Upper lobe of right lung (tissue), 1 donor: ENCODE data around the gene EPB41L4A. TPM values are rescaled to one million over a fixed set of nuclear protein-coding genes. Genes with fewer than 3 reads are reported as not detected.

ENCODE experiments used
- ATAC-seq: fragments of 200-7000 bp; cut with Tn5 transposase; one replicate; pipeline ENCODE4 v1.9.1; 2020; ENCODE audit warnings: mild to moderate bottlenecking, moderate library complexity
- DNase-seq: peaks from one replicate; pipeline ENCODE4 v3.0.0-alpha.2; 2020
- H3K27ac ChIP-seq: fragments of 200-600 bp; one replicate; pipeline ENCODE4 v1.8.0; 2022
- H3K27me3 ChIP-seq: fragments of 200-600 bp; one replicate; pipeline ENCODE4 v1.8.0; 2022; ENCODE audit warnings: mild to moderate bottlenecking
- H3K36me3 ChIP-seq: fragments of 200-600 bp; one replicate; pipeline ENCODE4 v1.8.0; 2022
- H3K4me1 ChIP-seq: fragments of 200-600 bp; one replicate; pipeline ENCODE4 v1.8.0; 2022
- H3K4me3 ChIP-seq: fragments of 200-600 bp; one replicate; pipeline ENCODE4 v1.8.0; 2022; ENCODE audit warnings: mild to moderate bottlenecking
- H3K9me3 ChIP-seq: fragments of 200-600 bp; one replicate; pipeline ENCODE4 v1.8.0; 2022
- CTCF ChIP-seq: fragments of 200-600 bp; IDR thresholded peaks from one replicate; pipeline ENCODE4 v1.8.0; 2022; ENCODE audit warnings: antibody characterized with exemption
- intact Hi-C: fragments of 100-400 bp; cut with DNase I; formaldehyde crosslinking; loops from one replicate; pipeline ENCODE4 v1.11.0; 2022
- total RNA-seq: library from RNA; stranded (reverse); fragmentation: NEBNext Ultra II Directional; extraction: Animal tissue kit (Norgen Biotek cat#: 25700); gene quantifications from one replicate; pipeline ENCODE4 v1.2.1, GENCODE V29; 2021
- donor health status: DM: no; HTN: yes; CAD: no; lungs with severe emphysema.

EPB41L4A gene
- total RNA-seq, 1 donor from 2014 or later = 35.2 TPM

GRCh38 chr5:112283943-112284929 lies 134.8 kb downstream of the EPB41L4A start:
- no peaks in the 10 kb centered on the region for H3K9me3 ChIP-seq
- no peaks in the 10 kb centered on the region for H3K36me3 ChIP-seq
- no peaks in the 10 kb centered on the region for H3K4me1 ChIP-seq
- DNase-seq (no peak), ATAC-seq (no peak)
- no peak overlapping the region for H3K4me3 ChIP-seq
- H3K27me3 ChIP-seq = no peaks in the 10 kb centered on the region
- H3K27ac ChIP-seq = no peak overlapping the region
- TF ChIP-seq CTCF = no peak
- intact Hi-C loops = no loop called here

GRCh38 chr5:112283034-112283582 lies 136.0 kb downstream of the EPB41L4A start:
- Histone ChIP-seq H3K27me3 (no peaks in the 10 kb centered on the region), H3K9me3 (no peaks in the 10 kb centered on the region), H3K27ac (no peak overlapping the region), H3K4me3 (no peak overlapping the region), H3K36me3 (no peaks in the 10 kb centered on the region), H3K4me1 (no peaks in the 10 kb centered on the region)
- intact Hi-C loops = no loop called here
- no peak for DNase-seq
- no peak for ATAC-seq
- TF ChIP-seq CTCF = no peak

- DNase-seq = no peak
- TF ChIP-seq CTCF = no peak
- ATAC-seq = no peak
- H3K4me3 ChIP-seq = no peak overlapping the region
- intact Hi-C loops = no loop called here
- no peaks in the 10 kb centered on the region for H3K27me3 ChIP-seq
- H3K9me3 ChIP-seq = no peaks in the 10 kb centered on the region
- no peak overlapping the region for H3K27ac ChIP-seq
- no peaks in the 10 kb centered on the region for H3K4me1 ChIP-seq
- H3K36me3 ChIP-seq = no peaks in the 10 kb centered on the region
Measured at GRCh38 chr5:112279082-112279481, 140.0 kb downstream of the EPB41L4A start.

GRCh38 chr5:112276991-112277390 lies 142.1 kb downstream of the EPB41L4A start:
- Histone ChIP-seq H3K9me3 (no peaks in the 10 kb centered on the region), H3K36me3 (no peaks in the 10 kb centered on the region), H3K27ac (no peak overlapping the region), H3K4me1 (no peaks in the 10 kb centered on the region), H3K4me3 (no peak overlapping the region), H3K27me3 (no peaks in the 10 kb centered on the region)
- ATAC-seq (no peak), DNase-seq (no peak)
- intact Hi-C loops = no loop called here
- TF ChIP-seq CTCF = no peak

GRCh38 chr5:112275671-112276070 lies 143.4 kb downstream of the EPB41L4A start:
- ATAC-seq = no peak
- intact Hi-C loops = no loop called here
- DNase-seq = no peak

More at GRCh38 chr5:112275671-112276070, 143.4 kb downstream of the EPB41L4A start:
- no peak overlapping the region for H3K27ac ChIP-seq
- no peaks in the 10 kb centered on the region for H3K4me1 ChIP-seq
- H3K9me3 ChIP-seq = no peaks in the 10 kb centered on the region
- H3K27me3 ChIP-seq = no peaks in the 10 kb centered on the region
- H3K4me3 ChIP-seq = no peak overlapping the region
- H3K36me3 ChIP-seq = no peaks in the 10 kb centered on the region
- no peak for TF ChIP-seq CTCF
